Adrenal gland (tissue), 12 donors: Measurements from ENCODE around the gene PSMD13. TPM values are rescaled to one million over a fixed set of nuclear protein-coding genes. Genes with fewer than 3 reads are reported as not detected.
A peak's percentile ranks its signal among the peaks of the same experiment; 100 is the strongest.
"Not testable (repeated sequence)": the region's sequence is repeated elsewhere in the genome, so short reads cannot be mapped to it uniquely, and the experiment has no call there.

Source experiments
- DNase-seq, 7 donors: peaks; one replicate each; pipeline ENCODE4 v3.0.0-alpha.2; 2019 to 2020
- H3K27ac ChIP-seq, 5 donors: fragments of 200-600 bp; sonication (generic) in 4 of 5; 1 replicate in 3 of 5; 2 replicates in 2 of 5; pipeline versions ENCODE4 v1.5.1 to v1.8.0; 2016 to 2020; ENCODE audit warnings: mild to moderate bottlenecking in 1 of 5
- H3K27me3 ChIP-seq: fragments of 200-600 bp; 2 replicates; pipeline ENCODE4 v1.8.0; 2021
- H3K36me3 ChIP-seq, 2 donors: fragments of 200-600 bp; replicated peaks in 1 of 2; 1 replicate in 1 of 2; 2 replicates in 1 of 2; pipeline versions ENCODE4 v1.5.1 to v1.8.0; 2018 to 2022
- H3K4me1 ChIP-seq, 2 donors: fragments of 200-600 bp; replicated peaks in 1 of 2; 1 replicate in 1 of 2; 2 replicates in 1 of 2; pipeline versions ENCODE4 v1.5.1 to v1.8.0; 2018 to 2021
- H3K4me3 ChIP-seq, 4 donors: fragments of 200-600 bp; sonication (generic) in 3 of 4; one replicate each; pipeline ENCODE4 v1.5.1; 2016 to 2018
- H3K9me3 ChIP-seq, 3 donors: fragments of 200-600 bp; sonication (generic) in 1 of 3; replicated peaks in 1 of 3; 1 replicate in 2 of 3; 2 replicates in 1 of 3; pipeline versions ENCODE4 v1.5.1 to v1.8.0; 2016 to 2021
- POLR2A ChIP-seq, 2 donors: fragments of 450-650 bp; IDR thresholded peaks; one replicate each; pipeline ENCODE4 v1.6.1; 2017; ENCODE audit warnings: antibody characterized with exemption in 2 of 2, mild to moderate bottlenecking in 2 of 2, moderate library complexity in 1 of 2
- WGBS, 4 donors: extraction: QIAGEN DNeasy Blood & Tissue Kit in 2 of 4; methylation state at CpG; one replicate each; pipeline versions ENCODE4 v1.1.5 to v1.1.7; 2013 to 2017; 5-methylcytosine and 5-hydroxymethylcytosine counted together
- intact Hi-C, 2 donors: fragments of 100-400 bp; cut with DNase I; formaldehyde crosslinking; loops; one replicate each; pipeline versions ENCODE4 v1.14.1 to v1.15.0; 2022 to 2023
- polyA plus RNA-seq, 3 donors: library from polyadenylated mRNA; stranded (reverse); fragments of 200-250 nt in 2 of 3; fragments of 350-450 nt in 1 of 3; fragmentation: Illumina TruSeq in 1 of 3; extraction: RNeasy Lipid Tissue Mini Kit (QIAGEN cat#74804) in 1 of 3; gene quantifications; one replicate each; pipeline ENCODE4 v1.2.3, GENCODE V29; 2013 to 2014
- total RNA-seq, 9 donors: library from RNA; depleted of rRNA in 4 of 9; stranded (reverse); fragments of >200 nt in 4 of 9; fragments of 120-200 nt in 1 of 9; fragmentation: NEBNext Ultra II Directional in 1 of 9; extraction: Animal tissue kit (Norgen Biotek cat#: 25700) in 1 of 9; gene quantifications; one replicate each; pipeline versions ENCODE4 v1.1.0 to v1.2.4, GENCODE V29; 2013 to 2023
- TF ChIP-seq, protein P1 (sequence below), 6 experiments: fragments of 450-650 bp in 4 of 6; fragments of 200-600 bp in 2 of 6; sonication (generic) in 1 of 6; IDR thresholded peaks; 1 replicate in 5 of 6; 2 replicates in 1 of 6; pipeline versions ENCODE4 v1.5.1 to v1.8.0; 2016 to 2021; ENCODE audit warnings: antibody characterized with exemption in 6 of 6, mild to moderate bottlenecking in 2 of 6, moderate library complexity in 1 of 6
- donor health status: healthy with polysubstance abuse.
- donor health status: Bipolar disorder and iron deficiency.
- donor health status: DM: yes; HTN: yes; CAD: no.
- donor health status: DM: no; HTN: no; CAD: no.
- donor health status: DM: no; HTN: no; CAD: no.
- donor health status: DM: yes; HTN: yes; CAD: no.

Gene PSMD13
- total and polyA plus RNA-seq, 12 donors, result 62.2 to 174 (median 89.4) TPM

DNA sequence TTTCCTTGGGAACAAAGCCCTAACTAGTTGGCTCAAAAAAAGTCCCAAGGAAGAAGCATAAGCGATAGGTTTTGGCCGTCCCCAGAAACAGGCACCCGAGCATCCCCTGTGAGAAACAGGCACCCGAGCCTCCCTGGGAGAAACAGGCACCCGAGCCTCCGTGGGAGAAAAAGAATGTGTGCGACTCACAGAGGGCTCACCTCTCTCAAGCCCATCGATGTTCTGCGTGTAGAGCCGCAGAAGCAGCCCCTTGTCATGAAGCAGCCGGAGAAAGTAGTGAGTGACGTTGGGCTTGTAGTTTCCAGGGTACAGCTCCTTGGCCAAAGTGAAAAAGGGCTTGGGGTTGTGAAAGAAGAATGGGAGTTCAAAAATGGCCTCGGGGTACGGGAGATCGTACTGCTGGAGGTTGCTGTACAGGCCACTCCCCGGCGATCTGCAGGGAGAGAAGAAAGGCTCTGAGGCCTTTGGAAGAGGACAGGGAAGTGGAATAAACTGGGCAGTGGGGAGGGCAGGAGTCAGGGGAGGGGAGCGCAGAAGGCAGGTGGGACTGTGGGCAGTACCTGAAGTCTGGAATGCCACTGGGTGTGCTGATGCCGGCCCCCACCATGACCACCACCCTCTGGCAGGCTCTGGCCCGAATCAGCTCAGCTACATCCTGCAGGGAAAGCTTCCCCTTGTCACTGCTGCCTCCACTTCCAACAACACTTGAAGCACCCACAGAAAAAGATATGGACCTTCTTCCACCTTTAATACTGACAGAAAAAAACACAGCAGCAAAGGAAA, 3.8 kb upstream of the PSMD13 start:
- Histone ChIP-seq H3K36me3 (no peaks in the 10 kb centered on the region), H3K4me1 (peaks cover 16% of the 10 kb centered on the region in 2 donors), H3K27ac (no peak overlapping the region), H3K9me3 (no peaks in the 10 kb centered on the region), H3K4me3 (no peak overlapping the region), H3K27me3 (no peaks in the 10 kb centered on the region)
- intact Hi-C loops, result no loop called here
- 88 to 92% (median 90%) methylated on average over 19 to 20 of the region's 20 CpGs for WGBS, 4 donors
- DNase-seq, result peak in 1 of 7 donors; percentile 41
- no peak for TF ChIP-seq POLR2A (IDR thresholded peaks at IDR 0.05)
- TF ChIP-seq, protein P1, sequence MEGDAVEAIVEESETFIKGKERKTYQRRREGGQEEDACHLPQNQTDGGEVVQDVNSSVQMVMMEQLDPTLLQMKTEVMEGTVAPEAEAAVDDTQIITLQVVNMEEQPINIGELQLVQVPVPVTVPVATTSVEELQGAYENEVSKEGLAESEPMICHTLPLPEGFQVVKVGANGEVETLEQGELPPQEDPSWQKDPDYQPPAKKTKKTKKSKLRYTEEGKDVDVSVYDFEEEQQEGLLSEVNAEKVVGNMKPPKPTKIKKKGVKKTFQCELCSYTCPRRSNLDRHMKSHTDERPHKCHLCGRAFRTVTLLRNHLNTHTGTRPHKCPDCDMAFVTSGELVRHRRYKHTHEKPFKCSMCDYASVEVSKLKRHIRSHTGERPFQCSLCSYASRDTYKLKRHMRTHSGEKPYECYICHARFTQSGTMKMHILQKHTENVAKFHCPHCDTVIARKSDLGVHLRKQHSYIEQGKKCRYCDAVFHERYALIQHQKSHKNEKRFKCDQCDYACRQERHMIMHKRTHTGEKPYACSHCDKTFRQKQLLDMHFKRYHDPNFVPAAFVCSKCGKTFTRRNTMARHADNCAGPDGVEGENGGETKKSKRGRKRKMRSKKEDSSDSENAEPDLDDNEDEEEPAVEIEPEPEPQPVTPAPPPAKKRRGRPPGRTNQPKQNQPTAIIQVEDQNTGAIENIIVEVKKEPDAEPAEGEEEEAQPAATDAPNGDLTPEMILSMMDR (IDR thresholded peaks at IDR 0.05), result no peak

DNA sequence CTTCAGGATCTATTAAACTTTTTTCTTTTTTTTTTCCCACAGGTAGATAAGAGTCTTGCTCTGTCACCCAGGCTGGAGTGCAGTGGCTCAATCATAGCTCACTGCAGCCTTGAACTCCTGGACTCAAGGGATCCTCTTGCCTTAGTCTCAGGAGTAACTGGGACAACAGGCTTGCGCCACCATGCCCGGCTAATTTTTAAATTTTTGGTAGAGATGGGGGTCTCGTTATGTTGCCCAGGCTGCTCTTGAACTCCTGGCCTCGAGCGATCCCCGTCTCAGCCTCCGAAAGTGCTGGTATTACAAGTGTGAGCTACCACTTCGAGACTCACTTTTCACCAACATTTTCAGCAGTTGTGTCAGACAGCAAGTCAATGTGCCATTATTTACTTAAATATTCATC, 1.6 kb upstream of the PSMD13 start:
- Histone ChIP-seq H3K4me1 (peaks cover 17 to 24% of the 10 kb centered on the region in 2 donors), H3K36me3 (no peaks in the 10 kb centered on the region), H3K9me3 (no peaks in the 10 kb centered on the region), H3K4me3 (peak overlapping the region in 2 of 4 donors; percentile 98 to 99), H3K27ac (no peak overlapping the region), H3K27me3 (no peaks in the 10 kb centered on the region)
- WGBS, 4 donors, result 81 to 93% (median 82%) methylated on average over 8 of the region's 8 CpGs
- TF ChIP-seq, protein P1 (IDR thresholded peaks at IDR 0.05), result no peak
- no peak for TF ChIP-seq POLR2A (IDR thresholded peaks at IDR 0.05)
- peak in 2 of 7 donors; percentile 11 to 52 for DNase-seq
- intact Hi-C loops, result no loop called here

DNA sequence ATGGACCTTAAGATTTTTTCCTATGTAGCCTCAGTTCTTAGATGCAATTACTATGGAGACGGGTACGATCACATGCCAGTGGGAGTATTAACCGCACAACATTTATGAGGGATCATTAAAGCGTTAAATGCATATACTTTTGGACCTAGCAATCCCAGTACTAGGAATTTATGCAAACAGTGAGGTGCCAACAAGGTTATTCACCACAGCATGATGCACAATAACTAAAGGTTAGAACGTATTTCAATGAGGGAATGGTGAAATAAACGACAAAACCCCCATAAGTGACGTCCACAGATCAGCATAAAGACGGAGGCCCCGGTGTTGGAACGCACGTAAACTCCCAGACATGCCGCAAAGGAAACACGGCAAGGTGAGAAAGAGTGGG, 1.2 kb upstream of the PSMD13 start:
- H3K4me3 ChIP-seq, result peak overlapping the region; percentile 38 to 99 (median 77)
- no peaks in the 10 kb centered on the region for H3K27me3 ChIP-seq
- DNase-seq, result no peak
- intact Hi-C loops, result no loop called here
- peak overlapping the region in 4 of 5 donors; percentile 53 to 98 (median 85) for H3K27ac ChIP-seq
- 3 to 7% (median 4%) methylated on average over 13 of the region's 13 CpGs for WGBS, 4 donors
- no peaks in the 10 kb centered on the region for H3K36me3 ChIP-seq
- H3K4me1 ChIP-seq, result peaks cover 17 to 24% of the 10 kb centered on the region in 2 donors
- TF ChIP-seq, protein P1 (IDR thresholded peaks at IDR 0.05), result no peak
- TF ChIP-seq POLR2A (IDR thresholded peaks at IDR 0.05), result no peak
- no peaks in the 10 kb centered on the region for H3K9me3 ChIP-seq

DNA sequence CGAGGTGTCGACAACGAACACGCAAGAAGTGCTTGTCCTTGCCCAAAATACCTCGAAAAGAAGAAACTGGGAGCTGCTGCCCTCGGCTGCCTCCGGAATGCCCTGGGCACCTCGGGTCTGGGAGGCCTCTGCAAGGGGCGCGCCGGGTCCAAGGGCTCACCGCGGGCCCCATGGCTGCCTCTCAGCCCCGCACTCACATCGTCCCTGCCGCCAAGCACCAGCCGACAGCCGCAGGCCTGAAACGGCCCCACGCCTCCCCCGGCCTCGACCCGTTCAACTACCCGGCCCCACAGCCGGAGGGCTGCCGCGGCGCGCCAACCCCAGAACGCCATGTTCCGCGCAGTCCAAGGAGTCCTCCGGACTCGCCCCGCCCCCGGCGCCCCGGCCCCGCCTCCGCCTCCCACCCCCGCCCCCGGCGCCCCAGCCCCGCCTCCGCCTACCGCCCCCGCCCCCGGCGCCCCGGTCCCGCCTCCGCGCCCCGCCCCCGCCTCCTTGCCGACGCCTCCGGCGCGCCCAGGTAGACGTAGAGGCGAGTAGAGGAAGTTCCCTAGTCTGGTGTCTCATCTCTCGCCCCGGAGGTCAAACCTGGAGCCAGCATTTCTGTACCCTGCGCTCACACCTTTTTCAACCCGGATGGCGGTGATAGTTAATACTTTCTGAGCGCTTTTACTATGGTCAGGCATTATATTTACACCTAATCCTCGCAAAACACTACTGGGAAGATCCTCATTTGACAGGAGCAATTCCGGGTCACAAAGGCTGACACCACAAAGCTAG, 591 bp upstream of the PSMD13 start, which contains the start of gene SIRT3:
Gene SIRT3 (minus strand): TSS at position 346 of the 777 bp plus-strand sequence. CDS start 14 bp downstream, at position 332.
- Histone ChIP-seq H3K27ac (peak within 1 kb of the TSS; percentile 55 to 98 (median 95)), H3K27me3 (no peaks in the 10 kb centered on the region), H3K4me1 (peaks cover 17 to 26% of the 10 kb centered on the region in 2 donors), H3K36me3 (no peaks in the 10 kb centered on the region), H3K9me3 (no peaks in the 10 kb centered on the region), H3K4me3 (peak within 1 kb of the TSS; percentile 67 to 99 (median 90))
- peak in 1 of 2 donors; percentile 68 for TF ChIP-seq POLR2A (IDR thresholded peaks at IDR 0.05)
- TF ChIP-seq, protein P1 (IDR thresholded peaks at IDR 0.05), result peak in 4 of 6 experiments; percentile 17 to 63 (median 46)
- 0 to 1% (median 0%) methylated on average over 8 to 69 of the region's 70 CpGs for WGBS, 4 donors
- intact Hi-C loops, result no loop called here
- peak; percentile 86 to 92 (median 88) for DNase-seq

DNA sequence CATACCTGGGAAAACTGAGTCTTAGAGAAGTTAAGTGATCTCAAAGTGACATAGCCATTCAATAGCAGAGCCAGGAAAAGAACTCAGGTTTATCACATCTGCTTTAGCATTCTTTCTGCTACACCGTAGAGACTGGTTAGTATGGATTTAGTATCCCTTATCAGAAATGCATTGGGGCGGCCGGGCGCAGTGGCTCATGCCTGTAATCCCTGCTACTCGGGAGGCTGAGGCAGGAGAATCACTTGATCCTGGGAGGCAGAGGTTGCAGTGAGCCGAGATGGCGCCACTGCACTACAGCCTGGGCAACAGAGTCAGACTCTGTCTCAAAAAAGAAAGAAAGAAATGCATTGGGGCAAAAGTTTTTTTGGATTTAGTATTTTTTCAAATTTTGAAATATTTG, 1.6 kb downstream of the PSMD13 start:
- H3K4me3 ChIP-seq, H3K9me3 ChIP-seq, H3K27me3 ChIP-seq, H3K27ac ChIP-seq, intact Hi-C loops: not testable (repeated sequence)
- 85 to 90% (median 88%) methylated on average over 7 of the region's 7 CpGs for WGBS, 4 donors
- DNase-seq, result peak in 1 of 7 donors; percentile 45
- Histone ChIP-seq H3K4me1 (peaks cover 17 to 34% of the 10 kb centered on the region in 2 donors), H3K36me3 (peaks cover 0 to 17% of the 10 kb centered on the region in 2 donors)
